GM23338 (cell line): ENCODE data around the gene CSNK1A1. TPM values are rescaled to one million over a fixed set of nuclear protein-coding genes. Genes with fewer than 3 reads are reported as not detected.
A peak's percentile ranks its signal among the peaks of the same experiment; 100 is the strongest.
"Not testable (repeated sequence)": the region's sequence is repeated elsewhere in the genome, so short reads cannot be mapped to it uniquely, and the experiment has no call there.

Experiments
- ATAC-seq: fragments of 200-7000 bp; cut with Tn5 transposase; 3 replicates; pipeline ENCODE4 v1.9.1; 2020
- DNase-seq: peaks from one replicate; pipeline ENCODE4 v3.0.0-alpha.2; 2015; ENCODE audit warnings: low spot score
- H2AFZ ChIP-seq: fragments of 200-600 bp; sonication (generic); 2 replicates; pipeline ENCODE4 v1.8.0; 2016; ENCODE audit warnings: antibody characterized with exemption, mild to moderate bottlenecking, moderate library complexity
- H3F3A ChIP-seq: fragments of 200-600 bp; sonication (generic); replicated peaks from 2 replicates; pipeline ENCODE4 v1.8.0; 2017; ENCODE audit warnings: antibody characterized with exemption, mixed run types, low read depth
- H3K27ac ChIP-seq: fragments of 200-600 bp; sonication (generic); 2 replicates; pipeline ENCODE4 v1.6.1; 2016; ENCODE audit warnings: low read depth
- H3K27me3 ChIP-seq: fragments of 200-600 bp; sonication (generic); 2 replicates; pipeline ENCODE4 v1.8.0; 2016; ENCODE audit warnings: mild to moderate bottlenecking, mixed run types, moderate library complexity; ENCODE audit not compliant: insufficient read depth
- H3K36me3 ChIP-seq: fragments of 200-600 bp; sonication (generic); 2 replicates; pipeline ENCODE4 v1.8.0; 2016; ENCODE audit warnings: mild to moderate bottlenecking; ENCODE audit not compliant: insufficient read depth
- H3K4me1 ChIP-seq: fragments of 200-600 bp; sonication (generic); 2 replicates; pipeline ENCODE4 v1.8.0; 2016; ENCODE audit warnings: mild to moderate bottlenecking, moderate library complexity; ENCODE audit not compliant: insufficient read depth
- H3K4me2 ChIP-seq: fragments of 200-600 bp; sonication (generic); 2 replicates; pipeline ENCODE4 v1.7.1; 2017; ENCODE audit warnings: mixed run types
- H3K4me3 ChIP-seq: fragments of 200-600 bp; sonication (generic); 2 replicates; pipeline ENCODE4 v1.6.1; 2016; ENCODE audit warnings: mixed run types
- H3K79me2 ChIP-seq: fragments of 200-600 bp; sonication (generic); replicated peaks from 2 replicates; pipeline ENCODE4 v1.8.0; 2017; ENCODE audit warnings: mild to moderate bottlenecking; ENCODE audit not compliant: insufficient read depth
- H3K9me2 ChIP-seq: fragments of 200-600 bp; sonication (generic); 2 replicates; pipeline ENCODE4 v1.8.0; 2017; ENCODE audit not compliant: insufficient read depth
- H4K20me1 ChIP-seq: fragments of 200-600 bp; sonication (generic); replicated peaks from 2 replicates; pipeline ENCODE4 v1.8.0; 2017; ENCODE audit warnings: mild to moderate bottlenecking; ENCODE audit not compliant: insufficient read depth
- H3K27ac Mint-ChIP-seq: 2 replicates; pipeline ENCODE4 v1.8.0; 2020; ENCODE audit warnings: inconsistent platforms, mild to moderate bottlenecking, moderate library complexity, mixed read lengths
- H3K27me3 Mint-ChIP-seq: 3 replicates; pipeline ENCODE4 v1.8.0; 2022; ENCODE audit warnings: low read depth, mild to moderate bottlenecking, moderate library complexity, mixed read lengths, inconsistent platforms; ENCODE audit not compliant: insufficient read depth, poor library complexity
- H3K36me3 Mint-ChIP-seq: 3 replicates; pipeline ENCODE4 v1.8.0; 2021; ENCODE audit warnings: low read depth, mild to moderate bottlenecking, inconsistent platforms, moderate library complexity, mixed read lengths
- H3K4me1 Mint-ChIP-seq: 3 replicates; pipeline ENCODE4 v1.8.0; 2020; ENCODE audit warnings: mild to moderate bottlenecking, inconsistent platforms, mixed read lengths
- H3K4me3 Mint-ChIP-seq: 3 replicates; pipeline ENCODE4 v1.8.0; 2021; ENCODE audit warnings: moderate library complexity, mild to moderate bottlenecking, inconsistent platforms, mixed read lengths
- H3K9me3 Mint-ChIP-seq: 3 replicates; pipeline ENCODE4 v1.8.0; 2020; ENCODE audit warnings: moderate library complexity, mild to moderate bottlenecking, inconsistent platforms, mixed read lengths
- CREB1 ChIP-seq: fragments of 250-450 bp; sonication (Bioruptor Pico); IDR thresholded peaks from 2 replicates; pipeline ENCODE4 v1.5.0; 2020; ENCODE audit warnings: low read depth, mild to moderate bottlenecking, moderate library complexity
- CTCF ChIP-seq, 2 experiments: fragments of 200-600 bp in 1 of 2; sonication (generic) in 1 of 2; conservative IDR thresholded peaks; 2 replicates each; pipeline versions ENCODE4 v1.5.1 to v1.6.1; 2016 to 2017; ENCODE audit warnings: antibody characterized with exemption in 2 of 2, low read depth in 2 of 2, mild to moderate bottlenecking in 2 of 2, moderate library complexity in 1 of 2
- ETS1 ChIP-seq: IDR thresholded peaks from 2 replicates; pipeline ENCODE4 v1.6.1; 2016; ENCODE audit warnings: antibody characterized with exemption
- EZH2 ChIP-seq: fragments of 200-600 bp; sonication (generic); IDR thresholded peaks from one replicate; pipeline ENCODE4 v1.8.0; 2017; ENCODE audit warnings: antibody characterized with exemption, mild to moderate bottlenecking, low read depth; ENCODE audit not compliant: unreplicated experiment
- EZH2phosphoT487 ChIP-seq: fragments of 200-600 bp; sonication (generic); IDR thresholded peaks from one replicate; pipeline ENCODE4 v1.8.1; 2018; ENCODE audit warnings: antibody characterized with exemption; ENCODE audit not compliant: unreplicated experiment
- NANOG ChIP-seq: IDR thresholded peaks from 2 replicates; pipeline ENCODE4 v1.6.1; 2016; ENCODE audit warnings: antibody characterized with exemption, borderline replicate concordance
- POLR2AphosphoS5 ChIP-seq: IDR thresholded peaks from 2 replicates; pipeline ENCODE4 v1.6.1; 2016; ENCODE audit warnings: antibody characterized with exemption, low read depth
- REST ChIP-seq: IDR thresholded peaks from one replicate; pipeline ENCODE4 v1.6.1; 2018; ENCODE audit warnings: antibody characterized with exemption; ENCODE audit not compliant: unreplicated experiment
- STAT1 ChIP-seq: IDR thresholded peaks from one replicate; pipeline ENCODE4 v1.6.1; 2016; ENCODE audit warnings: antibody characterized with exemption; ENCODE audit not compliant: unreplicated experiment
- ZNF114 ChIP-seq: fragments of 250-450 bp; sonication (Bioruptor Pico); IDR thresholded peaks from 2 replicates; pipeline ENCODE4 v1.5.0; 2020; ENCODE audit warnings: mild to moderate bottlenecking, moderate library complexity
- ZNF331 ChIP-seq: fragments of 250-450 bp; sonication (Bioruptor Pico); IDR thresholded peaks from 2 replicates; pipeline ENCODE4 v1.5.0; 2020; ENCODE audit warnings: low read depth, mild to moderate bottlenecking, moderate library complexity
- polyA plus RNA-seq: library from polyadenylated mRNA; unstranded; fragments of >200 nt; fragmentation: Nextera tagmentation; extraction: Ambion mirVana; gene quantifications from 2 replicates; pipeline ENCODE4 v1.2.1, GENCODE V29; 2016
- total RNA-seq: library from RNA; depleted of rRNA; stranded (reverse); fragments of >200 nt; shearing (Covaris generic); gene quantifications from 2 replicates; pipeline ENCODE4 v1.2.3, GENCODE V29; 2014

Gene CSNK1A1
- total and polyA plus RNA-seq, 2 experiments from 2014 or later, result 110 to 233 TPM

GRCh38 chr5:149596712-149597111 lies 45.5 kb upstream of the CSNK1A1 start:
- Mint-ChIP-seq H3K27me3 (peaks cover 6% of the 10 kb centered on the region), H3K4me3 (no peak overlapping the region), H3K27ac (peak overlapping the region; percentile 9; the same call in 1 of the 2 replicates), H3K4me1 (peaks cover 6% of the 10 kb centered on the region), H3K9me3 (no peaks in the 10 kb centered on the region; the same call in 2 of the 3 replicates), H3K36me3 (no peaks in the 10 kb centered on the region)
- H3F3A ChIP-seq, result no peaks in the 10 kb centered on the region
- H2AFZ ChIP-seq, result peak overlapping the region; percentile 25; the same call in 1 of the 2 replicates
- H3K4me1 ChIP-seq, result peaks cover 6% of the 10 kb centered on the region; the same call in 1 of the 2 replicates
- no peaks in the 10 kb centered on the region for H4K20me1 ChIP-seq
- H3K27ac ChIP-seq, result no peak overlapping the region
- TF ChIP-seq ZNF331, result no peak
- TF ChIP-seq REST, result no peak
- no peaks in the 10 kb centered on the region for H3K79me2 ChIP-seq
- H3K4me3 ChIP-seq, result no peak overlapping the region
- no peaks in the 10 kb centered on the region for H3K36me3 ChIP-seq
- DNase-seq (peak; percentile 14), ATAC-seq (no peak)
- no peaks in the 10 kb centered on the region for H3K27me3 ChIP-seq
- H3K4me2 ChIP-seq, result no peak overlapping the region
- no peaks in the 10 kb centered on the region for H3K9me2 ChIP-seq

GRCh38 chr5:149595105-149595504 lies 43.9 kb upstream of the CSNK1A1 start:
- H3F3A ChIP-seq, H3K9me2 ChIP-seq, H3K4me3 Mint-ChIP-seq, H3K27me3 ChIP-seq, DNase-seq, H3K4me1 Mint-ChIP-seq, H3K4me3 ChIP-seq, H3K27me3 Mint-ChIP-seq, H3K4me2 ChIP-seq, H3K27ac Mint-ChIP-seq, H3K79me2 ChIP-seq, H3K36me3 ChIP-seq, ATAC-seq, H3K9me3 Mint-ChIP-seq, H4K20me1 ChIP-seq, H3K27ac ChIP-seq, H3K4me1 ChIP-seq, H3K36me3 Mint-ChIP-seq: not testable (repeated sequence)
- peak overlapping the region; percentile 38; the same call in 1 of the 2 replicates for H2AFZ ChIP-seq

GRCh38 chr5:149594206-149594895 lies 43.1 kb upstream of the CSNK1A1 start:
- no peak for ATAC-seq
- no peaks in the 10 kb centered on the region; the same call in 2 of the 3 replicates for H3K9me3 Mint-ChIP-seq

More at GRCh38 chr5:149594206-149594895, 43.1 kb upstream of the CSNK1A1 start:
- Histone ChIP-seq H3F3A (no peaks in the 10 kb centered on the region), H3K27me3 (no peaks in the 10 kb centered on the region), H3K27ac (no peak overlapping the region), H3K4me2 (no peak overlapping the region), H3K79me2 (no peaks in the 10 kb centered on the region), H4K20me1 (no peaks in the 10 kb centered on the region), H2AFZ (peak overlapping the region; percentile 50; the same call in 1 of the 2 replicates), H3K9me2 (no peaks in the 10 kb centered on the region), H3K4me3 (no peak overlapping the region), H3K36me3 (no peaks in the 10 kb centered on the region), H3K4me1 (peaks cover 6% of the 10 kb centered on the region; the same call in 1 of the 2 replicates)
- no peak for TF ChIP-seq POLR2AphosphoS5
- no peak for TF ChIP-seq ETS1
- no peak for TF ChIP-seq EZH2
- TF ChIP-seq EZH2phosphoT487, result no peak
- no peak for TF ChIP-seq CTCF (conservative IDR thresholded peaks at IDR 0.05; ENCODE audit: low read depth in 2 of 2)
- TF ChIP-seq NANOG, result no peak
- TF ChIP-seq STAT1, result no peak
- TF ChIP-seq CREB1, result no peak
- TF ChIP-seq ZNF114 (CRISPR knock-in tag), result no peak
- no peak for TF ChIP-seq ZNF331
- no peak overlapping the region for H3K4me3 Mint-ChIP-seq
- H3K27me3 Mint-ChIP-seq, result peaks cover 6% of the 10 kb centered on the region
- H3K27ac Mint-ChIP-seq, result no peak overlapping the region
- H3K4me1 Mint-ChIP-seq, result peaks cover 6% of the 10 kb centered on the region
- no peaks in the 10 kb centered on the region for H3K36me3 Mint-ChIP-seq
- no peak for DNase-seq
